ENCODE measurements around the gene DLG2.

- TF ChIP-seq CTCF (conservative IDR thresholded peaks at IDR 0.05 in 1 of 2, IDR thresholded peaks at IDR 0.05 in 1 of 2; ENCODE audit: extremely low read depth in 1 of 2, insufficient read depth in 1 of 2, low read depth in 1 of 2, low read length in 2 of 2) (no peak), EZH2 (IDR thresholded peaks at IDR 0.05; ENCODE audit: borderline replicate concordance, low read length) (no peak)
Measured at GRCh38 chr11:85313741-85314140, 313.4 kb downstream of the DLG2 start.
